ENCODE results near the gene RABL6. TPM values are rescaled to one million over a fixed set of nuclear protein-coding genes. Genes with fewer than 3 reads are reported as not detected.
"Not testable (repeated sequence)": the region's sequence is repeated elsewhere in the genome, so short reads cannot be mapped to it uniquely, and the experiment has no call there.

Gene RABL6
- total and polyA plus RNA-seq, 8 donors = 50.7 to 119 (median 66.5) TPM

- no peaks in the 10 kb centered on the region for H3K27me3 ChIP-seq
- no peak for TF ChIP-seq CTCF (IDR thresholded peaks at IDR 0.05)
- H3K9me3 ChIP-seq = no peaks in the 10 kb centered on the region
- no peak for ATAC-seq
- no peak for FAIRE-seq
- DNase-seq = peak in 3 of 6 donors; percentile 4 to 84 (median 43)
- no peak overlapping the region for H3K27ac ChIP-seq
- H3K36me3 ChIP-seq = peaks cover 0 to 14% (median 0%) of the 10 kb centered on the region in 3 donors
- peaks cover 15 to 19% (median 17%) of the 10 kb centered on the region in 3 donors for H3K4me1 ChIP-seq
- intact Hi-C loops (cut with DNase I) = no loop called here
- no peak overlapping the region for H3K4me3 ChIP-seq
- WGBS, 2 donors = 89 to 91% methylated on average over 24 to 27 of the region's 27 CpGs
Observed at GRCh38 chr9:136837146-136837855, 29.6 kb downstream of the RABL6 start.

GRCh38 chr9:136837856-136838277, 30.1 kb downstream of the RABL6 start:
- H3K4me3 ChIP-seq; intact Hi-C loops (cut with DNase I); H3K27ac ChIP-seq; ATAC-seq; H3K9me3 ChIP-seq; FAIRE-seq; H3K27me3 ChIP-seq: not testable (repeated sequence)
- peak in 2 of 6 donors; percentile 6 to 15 for DNase-seq
- peaks cover 0 to 12% (median 0%) of the 10 kb centered on the region in 3 donors for H3K36me3 ChIP-seq
- H3K4me1 ChIP-seq = peaks cover 15 to 20% (median 19%) of the 10 kb centered on the region in 3 donors
- 87 to 94% methylated on average over 13 to 15 of the region's 15 CpGs for WGBS, 2 donors

GRCh38 chr9:136838314-136839228, 30.8 kb downstream of the RABL6 start:
- H3K9me3 ChIP-seq = no peaks in the 10 kb centered on the region

DNA sequence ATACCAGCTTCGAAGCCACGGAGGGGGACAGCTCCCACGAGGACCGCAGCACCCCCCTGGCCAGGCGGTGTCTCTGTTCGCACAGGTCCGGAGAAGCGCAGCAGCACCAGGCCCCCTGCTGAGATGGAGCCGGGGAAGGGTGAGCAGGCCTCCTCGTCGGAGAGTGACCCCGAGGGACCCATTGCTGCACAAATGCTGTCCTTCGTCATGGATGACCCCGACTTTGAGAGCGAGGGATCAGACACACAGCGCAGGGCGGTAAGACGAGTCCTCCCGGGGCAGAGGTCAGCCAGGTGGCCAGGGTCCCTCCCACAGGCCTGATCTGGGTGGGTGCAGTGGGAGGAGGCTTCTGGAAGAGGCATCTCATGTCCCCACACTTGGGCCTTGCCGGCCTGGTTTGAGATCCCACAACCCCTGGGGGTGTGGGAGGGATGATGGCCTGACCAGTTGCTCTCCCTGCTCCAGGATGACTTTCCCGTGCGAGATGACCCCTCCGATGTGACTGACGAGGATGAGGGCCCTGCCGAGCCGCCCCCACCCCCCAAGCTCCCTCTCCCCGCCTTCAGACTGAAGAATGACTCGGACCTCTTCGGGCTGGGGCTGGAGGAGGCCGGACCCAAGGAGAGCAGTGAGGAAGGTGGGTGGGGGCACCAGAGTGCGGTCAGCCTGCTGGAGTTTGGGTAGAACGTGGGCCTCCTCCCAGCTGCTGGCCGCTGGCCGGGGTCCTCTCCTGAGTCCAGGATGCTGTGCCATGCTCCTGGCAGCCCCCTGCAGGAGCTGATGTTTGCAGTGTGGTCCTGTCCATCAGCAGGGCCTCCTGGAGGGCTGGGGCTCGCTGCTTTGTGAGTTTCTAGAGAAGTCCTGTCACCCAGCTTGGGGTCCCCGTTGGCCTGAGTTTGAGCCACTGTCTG, 31.7 kb downstream of the RABL6 start:
- 87 to 89% methylated on average over 36 of the region's 36 CpGs for WGBS, 2 donors
- peak overlapping the region in 1 of 4 donors; percentile 79 for H3K27ac ChIP-seq
- peaks cover 0 to 12% (median 0%) of the 10 kb centered on the region in 3 donors for H3K36me3 ChIP-seq
- peak in 4 of 6 donors; percentile 13 to 79 (median 34) for DNase-seq
- no peaks in the 10 kb centered on the region for H3K27me3 ChIP-seq
- H3K9me3 ChIP-seq = no peaks in the 10 kb centered on the region
- intact Hi-C loops (cut with DNase I) = loop anchor here in 2 of 3 donors (10.0 kb wide), 2 partner anchors 45 to 105 kb away; partner anchors contain the start of genes C8G (in 1 of the 2), CCDC183 (in 1 of the 2), FBXW5 (in 1 of the 2) and TMEM141 (in 1 of the 2)
- no peak for ATAC-seq
- no peak overlapping the region for H3K4me3 ChIP-seq
- H3K4me1 ChIP-seq = peaks cover 21 to 29% (median 26%) of the 10 kb centered on the region in 3 donors
- FAIRE-seq = no peak
- no peak for TF ChIP-seq CTCF (IDR thresholded peaks at IDR 0.05)

More at GRCh38 chr9:136838314-136839228, 30.8 kb downstream of the RABL6 start:
- WGBS, 2 donors = 84% methylated on average over 29 of the region's 29 CpGs
- Histone ChIP-seq H3K36me3 (peaks cover 0 to 12% (median 0%) of the 10 kb centered on the region in 3 donors), H3K27me3 (no peaks in the 10 kb centered on the region), H3K27ac (no peak overlapping the region), H3K4me3 (no peak overlapping the region), H3K4me1 (peaks cover 21 to 26% (median 26%) of the 10 kb centered on the region in 3 donors)
- intact Hi-C loops (cut with DNase I) = no loop called here
- no peak for ATAC-seq
- no peak for FAIRE-seq
- TF ChIP-seq CTCF (IDR thresholded peaks at IDR 0.05) = no peak
- DNase-seq = peak in 4 of 6 donors; percentile 21 to 72 (median 38)
